ENCODE results near the gene ROBO1.

DNA sequence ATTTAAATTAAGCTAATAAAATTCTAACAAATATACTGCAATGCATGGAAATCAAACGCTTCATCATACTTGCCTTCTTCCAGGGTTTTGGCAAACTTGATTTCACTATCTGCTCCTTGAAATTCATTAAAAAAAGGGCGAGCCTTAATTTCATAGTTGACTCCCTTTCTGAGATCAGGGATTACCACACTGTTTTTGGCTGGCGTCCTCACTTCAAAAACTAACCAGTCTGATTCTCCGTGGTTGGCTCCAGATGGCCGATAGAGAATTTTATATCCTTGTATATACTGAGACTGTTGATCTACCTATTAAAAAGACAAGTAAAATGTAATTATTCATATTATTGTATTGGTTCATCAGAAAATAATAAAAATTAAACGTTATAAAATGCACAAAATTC is 1106.8 kb downstream of the ROBO1 start:
- TF ChIP-seq POLR2A (IDR thresholded peaks at IDR 0.05; ENCODE audit: low read depth, low read length), result no peak
- TF ChIP-seq TAF1 (IDR thresholded peaks at IDR 0.05; ENCODE audit: borderline replicate concordance, low read depth, low read length), result no peak

Data from GM12892 (cell line).